ENCODE data around the gene CCNQ.
"Not testable (repeated sequence)": the region's sequence is repeated elsewhere in the genome, so short reads cannot be mapped to it uniquely, and the experiment has no call there.

DNA sequence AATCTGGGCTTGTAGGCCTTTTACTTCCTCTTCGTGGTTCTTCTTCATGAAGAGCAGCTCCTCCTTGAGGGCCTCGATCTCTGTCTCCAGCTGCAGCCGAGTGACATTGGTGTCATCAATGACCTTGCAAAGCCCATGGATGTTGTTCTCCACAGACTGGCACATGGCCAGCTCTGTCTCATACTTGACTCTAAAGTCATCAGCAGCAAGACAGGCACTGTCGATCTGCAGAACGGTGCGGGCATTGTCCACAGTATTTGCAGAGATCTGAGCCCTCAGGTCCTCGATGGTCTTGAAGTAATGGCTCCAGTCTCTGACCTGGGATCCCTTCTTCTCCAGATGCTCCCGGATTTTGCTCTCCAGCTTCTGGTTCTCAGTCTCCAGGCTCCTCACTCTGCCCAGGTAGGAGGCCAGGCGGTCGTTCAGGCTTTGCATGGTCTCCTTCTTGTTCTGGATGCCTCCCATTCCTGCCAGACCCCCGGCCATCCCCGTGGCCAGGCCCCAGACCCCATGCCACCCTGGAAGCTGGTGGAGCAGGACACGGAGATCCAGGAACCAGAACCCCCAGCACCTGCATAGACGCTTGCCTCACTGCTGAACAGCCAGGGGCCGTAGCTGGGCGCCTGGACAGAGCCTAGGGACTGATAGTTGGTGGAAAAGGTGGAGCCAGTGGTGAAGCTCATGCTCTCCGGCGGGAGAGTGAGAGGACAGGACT, 5.9 kb upstream of the CCNQ start:
- TF ChIP-seq, protein P1, sequence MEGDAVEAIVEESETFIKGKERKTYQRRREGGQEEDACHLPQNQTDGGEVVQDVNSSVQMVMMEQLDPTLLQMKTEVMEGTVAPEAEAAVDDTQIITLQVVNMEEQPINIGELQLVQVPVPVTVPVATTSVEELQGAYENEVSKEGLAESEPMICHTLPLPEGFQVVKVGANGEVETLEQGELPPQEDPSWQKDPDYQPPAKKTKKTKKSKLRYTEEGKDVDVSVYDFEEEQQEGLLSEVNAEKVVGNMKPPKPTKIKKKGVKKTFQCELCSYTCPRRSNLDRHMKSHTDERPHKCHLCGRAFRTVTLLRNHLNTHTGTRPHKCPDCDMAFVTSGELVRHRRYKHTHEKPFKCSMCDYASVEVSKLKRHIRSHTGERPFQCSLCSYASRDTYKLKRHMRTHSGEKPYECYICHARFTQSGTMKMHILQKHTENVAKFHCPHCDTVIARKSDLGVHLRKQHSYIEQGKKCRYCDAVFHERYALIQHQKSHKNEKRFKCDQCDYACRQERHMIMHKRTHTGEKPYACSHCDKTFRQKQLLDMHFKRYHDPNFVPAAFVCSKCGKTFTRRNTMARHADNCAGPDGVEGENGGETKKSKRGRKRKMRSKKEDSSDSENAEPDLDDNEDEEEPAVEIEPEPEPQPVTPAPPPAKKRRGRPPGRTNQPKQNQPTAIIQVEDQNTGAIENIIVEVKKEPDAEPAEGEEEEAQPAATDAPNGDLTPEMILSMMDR (IDR thresholded peaks at IDR 0.05), result not testable (repeated sequence)
- TF ChIP-seq POLR2A, POLR2AphosphoS5, EP300 (IDR thresholded peaks at IDR 0.05): not testable (repeated sequence)

All from gastroesophageal sphincter (tissue), 3 donors.